ENCODE measurements around the gene CT47C1.
A peak's percentile ranks its signal among the peaks of the same experiment; 100 is the strongest.

The CT47C1 gene

DNA sequence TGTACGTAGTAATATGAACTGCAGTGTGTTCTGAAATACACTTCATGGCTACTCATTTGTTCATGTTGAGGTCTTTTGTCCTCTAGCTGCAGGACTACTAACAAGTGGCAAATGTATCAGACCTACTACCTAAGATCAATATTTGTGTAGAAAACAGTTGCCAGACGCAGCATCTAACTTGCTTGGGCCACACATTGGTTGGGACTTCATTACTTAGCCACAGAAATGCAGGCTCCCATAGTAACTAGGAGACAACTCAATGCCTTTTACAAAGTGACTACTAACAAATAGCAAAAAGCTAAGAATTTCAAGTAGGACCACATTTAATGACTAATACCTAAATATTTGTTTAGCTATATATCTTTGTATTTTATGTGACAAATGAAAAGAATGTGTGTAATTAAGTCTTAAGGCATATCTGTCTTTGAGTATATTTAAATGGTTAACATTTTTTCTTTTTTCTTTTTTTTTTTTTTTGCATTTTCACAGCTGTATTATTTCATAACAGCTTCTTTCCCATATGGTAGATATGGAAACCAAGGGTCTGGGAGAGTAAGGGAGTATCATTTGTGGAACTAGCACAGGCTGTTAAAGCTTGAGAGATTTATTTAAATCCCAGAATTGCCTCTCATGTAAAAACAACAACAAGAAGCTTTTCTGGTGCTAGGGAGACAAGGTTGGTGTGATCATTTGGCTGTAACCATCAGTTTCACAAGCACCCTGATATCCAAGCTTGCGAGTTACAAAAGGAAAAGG lies 2.7 kb downstream of the CT47C1 start:
- no peak for DNase-seq

DNA sequence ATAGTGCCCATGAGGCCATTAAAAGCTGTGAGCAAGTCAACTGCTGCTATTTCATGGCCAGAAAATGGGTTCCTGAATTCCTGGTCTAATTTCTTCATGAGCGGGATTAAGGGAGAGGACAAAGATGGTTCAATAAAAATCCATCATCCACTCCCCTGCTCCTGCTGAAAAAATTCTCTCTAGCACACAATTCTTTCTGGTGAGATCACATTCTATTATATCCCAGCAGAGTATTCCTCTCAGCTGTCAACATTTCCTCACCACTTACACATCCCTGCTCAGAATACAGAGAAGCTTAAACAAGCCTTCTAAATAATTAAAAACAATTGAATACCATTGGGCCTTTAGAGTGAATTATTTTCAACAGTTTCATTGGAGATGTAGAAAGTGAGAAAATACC lies 9.5 kb downstream of the CT47C1 start:
- DNase-seq: no peak

- DNase-seq: no peak
Measured at GRCh38 chrX:119084766-119085165, 12.0 kb downstream of the CT47C1 start.

GRCh38 chrX:119087121-119087520 lies 14.3 kb downstream of the CT47C1 start:
- DNase-seq: no peak

- no peak for DNase-seq
Measured at GRCh38 chrX:119089619-119090018, 16.8 kb downstream of the CT47C1 start.

DNA sequence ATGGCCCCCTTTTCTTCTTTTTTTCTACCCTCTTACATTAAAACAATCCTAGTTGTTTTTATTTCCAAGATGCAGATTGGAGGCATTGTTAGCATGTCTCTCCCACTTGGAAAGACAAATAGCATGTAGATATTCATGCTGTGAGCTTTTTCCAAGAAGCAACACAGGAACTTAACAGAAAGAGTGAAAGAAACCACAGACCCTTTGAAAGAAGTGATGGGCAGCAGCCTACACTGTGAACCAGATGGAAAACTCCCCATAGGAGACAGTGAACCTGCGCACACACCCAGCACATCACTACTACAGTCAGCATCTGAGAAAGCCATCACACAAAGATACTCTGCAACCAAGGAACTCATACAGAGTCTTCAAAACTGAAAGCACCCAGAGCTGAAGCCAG lies 17.8 kb downstream of the CT47C1 start:
- DNase-seq: no peak

- no peak for DNase-seq
Measured at GRCh38 chrX:119093991-119094735, 21.4 kb downstream of the CT47C1 start.

GRCh38 chrX:119094819-119095218 lies 22.0 kb downstream of the CT47C1 start:
- no peak for DNase-seq

DNA sequence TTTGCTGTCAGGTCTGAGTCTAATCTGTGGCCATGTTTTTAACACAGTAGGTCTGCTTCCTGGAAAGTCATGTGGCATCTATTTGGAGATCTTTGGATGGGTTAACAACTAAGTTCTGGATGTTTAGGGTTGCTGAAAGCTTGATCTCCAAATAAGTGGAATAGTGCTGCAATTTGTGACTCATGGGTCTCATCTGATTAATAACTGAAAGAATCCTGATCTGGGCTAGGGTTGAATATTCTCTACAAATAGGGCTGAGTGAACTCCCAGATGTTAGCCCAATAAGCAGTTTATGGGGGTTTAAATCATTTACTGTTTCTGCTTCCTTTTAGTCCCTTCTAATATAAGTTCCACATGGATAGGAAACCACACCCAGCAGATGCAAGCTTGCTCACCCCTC lies 23.1 kb downstream of the CT47C1 start:
- no peak for DNase-seq

GRCh38 chrX:119101168-119101567 lies 28.4 kb downstream of the CT47C1 start:
- DNase-seq: no peak

GRCh38 chrX:119105826-119106225 lies 33.0 kb downstream of the CT47C1 start:
- no peak for DNase-seq

DNA sequence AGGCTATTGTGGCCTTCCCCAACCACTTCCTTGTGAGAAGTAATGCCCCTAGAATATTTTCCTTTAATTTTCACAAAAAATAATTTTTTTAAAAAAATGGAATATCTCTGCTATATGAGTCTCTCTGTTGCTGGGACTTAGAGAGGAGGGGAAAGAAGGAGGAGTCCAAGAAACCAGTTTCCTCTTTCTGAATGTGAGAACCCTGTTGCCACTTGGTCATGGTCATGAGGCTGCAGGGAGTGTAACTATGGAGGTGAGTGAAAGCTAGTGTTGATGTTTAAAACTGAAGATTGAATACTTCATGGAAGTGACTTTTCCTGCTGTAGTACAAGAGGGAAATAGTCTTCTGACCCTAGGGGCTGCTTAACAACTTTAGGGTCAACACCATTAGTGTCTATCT lies 34.4 kb downstream of the CT47C1 start:
- no peak for DNase-seq

DNA sequence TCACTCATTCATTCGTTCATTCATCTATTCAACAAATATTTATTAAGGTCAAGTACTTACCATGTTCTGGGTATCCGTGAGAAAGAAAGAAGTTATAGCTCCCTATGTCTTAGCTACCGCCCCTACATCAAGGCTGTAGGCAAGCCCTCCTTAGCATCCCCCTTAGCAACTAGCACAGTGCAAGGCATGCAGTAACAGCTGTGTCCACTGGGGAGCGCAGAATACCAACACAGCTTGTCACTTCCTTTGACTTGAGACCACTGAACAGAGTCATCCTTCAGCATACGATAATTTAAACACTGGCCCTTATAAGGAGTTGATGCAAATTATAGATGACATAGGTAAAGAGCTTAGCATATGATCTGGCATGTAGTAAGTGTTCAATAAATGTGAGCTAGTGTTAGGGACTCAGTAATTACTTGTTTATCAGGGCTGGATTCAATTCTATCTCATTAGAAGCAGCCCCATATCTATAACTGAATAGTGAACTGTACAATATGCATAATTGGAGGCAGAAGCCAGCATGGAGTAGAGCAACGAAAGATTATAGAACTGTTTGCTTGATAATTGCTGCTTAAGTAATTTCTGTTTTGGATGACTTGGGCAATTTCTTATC lies 46.1 kb downstream of the CT47C1 start:
- peak; percentile 37 for DNase-seq

DNA sequence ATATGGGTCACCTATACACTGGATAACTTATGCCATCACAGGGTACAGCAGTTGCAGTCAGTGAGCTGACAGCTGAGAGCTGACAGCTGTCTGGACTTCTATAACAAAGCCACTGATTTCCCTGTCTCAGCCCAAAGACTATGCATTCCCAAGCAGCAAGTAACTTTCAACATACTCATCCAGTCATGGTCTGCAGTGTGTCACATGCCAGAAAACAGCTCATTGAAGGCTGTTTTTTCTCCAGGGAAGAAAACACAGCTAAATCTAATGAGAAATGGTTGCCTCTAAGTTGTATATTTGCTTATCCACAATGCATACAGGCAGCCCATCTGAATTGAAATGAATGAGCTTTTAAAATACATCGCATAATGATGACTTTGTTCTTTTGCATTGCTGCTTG lies 48.5 kb downstream of the CT47C1 start:
- no peak for DNase-seq

Data from NCI-H1092 treated with DMSO at 0.1 percent for 48 hours (cell line).